HG02852 (cell line): ENCODE data around the gene SLC49A4.

Source experiments
- ATAC-seq: cut with Tn5 transposase; IDR thresholded peaks from one replicate; pipeline ENCODE4 v1.9.1; 2021; ENCODE audit warnings: mild to moderate bottlenecking, moderate library complexity; ENCODE audit not compliant: unreplicated experiment

Gene SLC49A4

DNA sequence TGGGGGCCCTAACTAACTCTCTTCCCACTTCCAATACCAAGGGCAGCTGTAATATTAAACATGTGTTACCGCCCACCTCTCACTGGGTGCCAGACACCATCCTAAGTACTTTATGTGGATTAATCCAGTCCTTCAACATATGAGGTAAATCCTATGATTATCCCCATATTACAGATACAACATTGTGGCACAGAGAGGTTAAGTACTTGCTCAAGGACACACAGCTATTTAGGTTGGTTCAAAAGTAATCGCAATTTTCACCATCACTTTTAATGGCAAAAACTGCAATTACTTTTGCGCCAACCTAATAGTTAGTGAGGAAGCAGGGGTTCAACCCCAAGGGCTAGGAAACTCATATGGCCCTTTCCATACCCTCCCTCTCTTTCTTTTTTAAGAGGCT, 131.9 kb downstream of the SLC49A4 start:
- no peak for ATAC-seq

DNA sequence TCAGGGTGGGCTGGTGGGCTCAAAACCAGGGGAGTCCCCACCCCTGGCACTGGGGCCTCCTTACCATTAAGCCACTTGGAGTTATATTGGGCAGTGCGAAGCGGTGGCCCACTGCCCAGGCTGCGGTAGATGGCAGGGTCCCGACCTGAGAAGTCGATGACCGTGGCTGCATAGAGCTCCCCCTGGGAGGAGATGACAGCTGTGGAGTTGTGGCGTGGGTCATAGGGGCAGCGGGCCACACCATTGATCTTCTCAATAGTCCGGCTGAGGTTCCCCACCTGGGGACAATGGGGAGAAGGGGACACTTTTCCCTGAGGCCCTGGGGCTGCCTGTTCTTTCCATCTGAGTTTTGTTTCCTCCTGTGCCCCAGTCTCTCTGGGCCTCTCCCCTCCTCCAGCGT, 132.9 kb downstream of the SLC49A4 start:
- no peak for ATAC-seq

DNA sequence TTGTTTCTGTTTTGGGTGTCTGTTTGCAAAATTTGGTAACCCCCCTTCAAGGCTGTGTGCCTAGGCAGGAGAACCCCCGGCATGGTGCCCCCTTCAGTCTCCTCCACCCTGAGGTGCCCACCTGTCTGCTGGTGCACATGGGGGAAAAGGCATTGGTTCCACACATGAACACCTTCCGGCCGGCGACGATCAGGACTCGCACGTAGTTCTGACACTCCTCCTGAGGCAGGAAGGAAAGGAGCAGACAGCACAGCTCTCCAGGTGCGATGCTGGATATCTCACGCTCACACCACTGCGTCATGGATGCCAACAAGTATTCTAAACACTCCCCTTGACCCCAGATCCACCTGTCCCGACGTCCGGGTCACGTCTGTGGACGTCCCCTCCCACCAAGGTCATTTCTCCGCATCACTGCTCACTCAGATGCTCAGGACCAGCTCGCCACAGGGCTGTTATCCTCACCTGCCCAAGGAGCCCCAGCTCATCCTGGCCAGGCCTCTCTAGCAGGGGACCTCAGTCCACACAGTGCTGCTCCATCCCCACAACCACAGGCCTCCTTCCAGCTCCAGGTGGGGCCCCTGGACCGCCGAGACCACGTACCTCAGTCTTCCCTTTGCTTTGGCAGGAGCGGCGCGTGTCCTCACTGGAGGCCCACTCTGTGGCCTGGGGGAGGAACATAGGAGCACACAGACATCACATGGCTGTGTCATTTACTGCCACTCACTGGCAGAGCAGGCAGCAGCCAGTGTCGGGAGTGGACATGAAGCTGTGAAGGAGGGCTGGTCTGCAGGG, 133.7 kb downstream of the SLC49A4 start:
- no peak for ATAC-seq

DNA sequence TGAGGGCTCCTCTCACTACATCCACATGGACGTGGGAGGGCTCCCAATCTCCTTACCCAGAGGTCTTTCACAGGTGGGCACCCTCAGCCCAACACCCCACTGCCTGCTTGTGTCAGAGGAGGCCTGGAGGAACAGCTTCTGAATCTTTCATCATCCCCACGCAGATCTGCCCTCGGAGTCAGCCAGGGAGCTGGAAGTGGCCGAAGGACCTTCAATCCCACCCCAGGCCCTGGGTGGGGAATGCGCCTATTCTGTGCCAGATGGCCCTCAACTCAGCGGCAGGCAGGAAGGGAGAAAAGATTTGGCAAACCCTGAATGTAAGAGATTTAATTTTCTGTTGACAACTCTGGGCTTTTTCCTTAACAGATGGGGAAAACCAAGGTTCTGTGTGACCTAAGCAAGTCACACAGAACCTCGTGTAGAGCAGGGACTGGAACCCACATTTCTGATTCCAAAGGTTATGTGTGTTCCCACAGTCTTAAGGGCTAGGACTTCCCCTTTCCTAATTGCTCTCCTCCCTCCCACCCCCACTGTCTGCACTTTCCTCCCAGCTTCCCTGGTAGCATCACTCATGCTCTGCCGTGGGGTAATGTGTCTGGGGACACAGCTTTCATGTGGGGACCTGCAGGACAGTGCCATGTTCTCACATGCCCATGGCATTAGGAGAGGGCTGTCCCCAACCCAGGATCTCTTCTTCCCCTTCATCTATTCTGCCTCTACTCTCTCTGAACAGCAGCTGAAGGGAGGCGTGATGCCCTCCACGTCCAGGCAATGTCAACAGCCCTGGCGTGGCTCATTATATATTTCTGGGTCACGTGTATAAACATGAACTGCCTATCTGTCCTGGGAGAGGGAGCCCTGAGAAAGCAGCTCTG, 134.6 kb downstream of the SLC49A4 start:
- ATAC-seq: no peak

DNA sequence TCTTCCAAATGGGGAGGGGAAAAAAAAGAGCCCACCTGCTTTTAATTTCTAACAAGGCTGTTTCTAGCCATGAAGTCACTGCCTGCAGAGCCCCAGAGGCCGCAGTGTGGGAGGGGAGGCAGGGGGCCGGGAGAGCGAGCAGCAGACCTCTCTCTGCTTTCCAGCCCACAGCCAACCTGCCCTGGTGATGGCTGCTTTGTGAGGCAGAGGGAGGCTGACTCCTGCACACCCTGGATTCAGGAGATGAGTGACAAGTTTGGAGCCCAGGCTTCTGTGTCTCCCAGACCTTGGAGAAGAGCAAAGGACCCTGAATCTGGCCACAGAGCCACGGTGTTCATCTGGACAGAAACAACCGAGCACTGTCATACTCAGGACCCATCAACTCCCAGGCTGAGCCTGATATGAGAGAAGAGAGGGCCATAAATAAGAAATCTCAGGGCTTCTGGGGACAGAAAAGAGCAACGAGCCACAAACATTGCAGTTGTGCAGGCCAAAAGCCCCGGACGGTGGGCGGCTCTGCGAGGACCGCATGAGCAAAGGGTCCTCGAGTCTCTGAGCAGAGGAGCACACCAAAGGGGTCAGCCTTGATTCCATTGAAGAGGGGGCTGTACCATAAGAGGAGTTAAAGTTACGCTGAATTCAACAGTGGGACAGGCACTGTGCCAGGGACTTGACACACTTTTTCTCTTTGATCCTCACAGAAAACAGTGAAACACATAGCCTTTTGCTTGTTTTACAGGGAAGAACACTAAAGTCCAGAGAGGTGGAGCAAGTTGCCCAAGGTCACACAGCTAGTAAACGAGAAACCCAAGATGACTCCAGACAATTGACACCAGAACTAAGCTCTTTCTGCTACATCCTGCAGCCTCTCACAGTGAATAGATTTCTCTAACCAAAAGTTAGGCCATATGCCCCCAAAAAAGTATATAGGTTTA, 135.5 kb downstream of the SLC49A4 start:
- no peak for ATAC-seq
